HepG2 (cell line): Measurements from ENCODE around the gene BCKDHA. TPM values are rescaled to one million over a fixed set of nuclear protein-coding genes. Genes with fewer than 3 reads are reported as not detected.
A peak's percentile ranks its signal among the peaks of the same experiment; 100 is the strongest.

Experiments
- ATAC-seq: fragments of 200-7000 bp; cut with Tn5 transposase; 3 replicates; pipeline ENCODE4 v1.9.1; 2020; ENCODE audit warnings: mild to moderate bottlenecking, moderate library complexity
- BruUV-seq: library from RNA; stranded (reverse); fragments of 400-500 nt; replicated peaks from 2 replicates; lab custom pipeline; 2021; lab: Mats Ljungman, UMichigan
- CTCF ChIA-PET: fragments of 300-600 bp; formaldehyde crosslinking; extraction: SDS; loops from one replicate; lab custom pipeline; 2021; ENCODE audit warnings: low total read pairs, inconsistent platforms, low intra/inter-chr PET ratio; lab: Yijun Ruan, JAX
- POLR2A ChIA-PET: fragments of 350-600 bp; sonication (Branson Sonifier 250); formaldehyde crosslinking; loops from one replicate; lab custom pipeline; 2020; ENCODE audit warnings: antibody characterized with exemption, inconsistent platforms; lab: Yijun Ruan, JAX
- DNase-seq: peaks from one replicate; pipeline ENCODE4 v3.0.0-alpha.2; 2015; ENCODE audit warnings: low spot score
- FAIRE-seq: peaks from 3 replicates; lab custom pipeline; 2011; peaks lifted over from hg19 to GRCh38; lab: Jason Lieb, UNC
- H2AFZ ChIP-seq: one replicate; pipeline ENCODE4 v1.6.1; 2011; ENCODE audit warnings: low read length, inconsistent platforms
- H3K27ac ChIP-seq: fragments of 300-600 bp; 3 replicates; pipeline ENCODE4 v1.8.0; 2011; ENCODE audit warnings: mixed run types, mild to moderate bottlenecking, mixed read lengths, low read length, inconsistent platforms; ENCODE audit not compliant: insufficient read depth; ENCODE audit errors: extremely low read length
- H3K27me3 ChIP-seq, 2 experiments: fragments of 200-600 bp in 1 of 2; 2 replicates in 1 of 2; 3 replicates in 1 of 2; pipeline versions ENCODE4 v1.6.0 to v1.8.0; 2011; ENCODE audit warnings: low read length in 2 of 2, mild to moderate bottlenecking in 2 of 2, moderate library complexity in 2 of 2, inconsistent platforms in 1 of 2; ENCODE audit not compliant: insufficient read depth in 2 of 2, control insufficient read depth in 1 of 2
- H3K36me3 ChIP-seq, 2 experiments: fragments of 200-600 bp in 1 of 2; replicated peaks in 1 of 2; 2 replicates in 1 of 2; 3 replicates in 1 of 2; pipeline versions ENCODE4 v1.5.1 to v1.8.0; 2011; ENCODE audit warnings: low read length in 2 of 2, inconsistent platforms in 1 of 2; ENCODE audit not compliant: insufficient read depth in 2 of 2, control insufficient read depth in 1 of 2
- H3K4me1 ChIP-seq: 2 replicates; pipeline ENCODE4 v1.5.1; 2012; ENCODE audit warnings: low read length, inconsistent platforms; ENCODE audit not compliant: insufficient read depth
- H3K4me2 ChIP-seq: 2 replicates; pipeline ENCODE4 v1.6.0; 2011; ENCODE audit warnings: low read depth, low read length, inconsistent platforms
- H3K4me3 ChIP-seq, 3 experiments: fragments of 200-600 bp in 1 of 3; sonication (generic), shearing (Covaris generic) in 1 of 3; replicated peaks in 1 of 3; 2 replicates each; pipeline ENCODE4 v1.5.1; 2011 to 2016; ENCODE audit warnings: low read length in 3 of 3, inconsistent platforms in 2 of 3, low read depth in 2 of 3, mild to moderate bottlenecking in 2 of 3, control low read depth in 1 of 3, mixed read lengths in 1 of 3; ENCODE audit not compliant: insufficient read depth in 1 of 3
- H3K79me2 ChIP-seq: one replicate; pipeline ENCODE4 v1.6.1; 2011; ENCODE audit warnings: low read length, inconsistent platforms; ENCODE audit not compliant: insufficient read depth
- H3K9ac ChIP-seq: 2 replicates; pipeline ENCODE4 v1.6.0; 2011; ENCODE audit warnings: mild to moderate bottlenecking, low read depth, low read length, inconsistent platforms; ENCODE audit not compliant: insufficient read depth
- H3K9me3 ChIP-seq: 2 replicates; pipeline ENCODE4 v1.5.1; 2012; ENCODE audit warnings: mild to moderate bottlenecking, low read length
- H4K20me1 ChIP-seq: 2 replicates; pipeline ENCODE4 v1.6.0; 2011; ENCODE audit warnings: inconsistent platforms, mild to moderate bottlenecking, low read length, moderate library complexity; ENCODE audit not compliant: insufficient read depth
- BHLHE40 ChIP-seq: IDR thresholded peaks from 2 replicates; pipeline ENCODE4 v1.6.1; 2011; ENCODE audit warnings: low read length, improper control_type of control experiment
- CENPT ChIP-seq: sonication (generic); formaldehyde crosslinking; IDR thresholded peaks from 2 replicates; pipeline ENCODE4 v1.8.0; 2022; ENCODE audit warnings: low read depth, mild to moderate bottlenecking, moderate library complexity, missing genetic modification reagents
- IRF2 ChIP-seq: IDR thresholded peaks from 2 replicates; pipeline ENCODE4 v1.6.1; 2018; ENCODE audit warnings: missing genetic modification reagents, missing compliant biosample characterization
- MIER3 ChIP-seq: IDR thresholded peaks from 2 replicates; pipeline ENCODE4 v1.6.1; 2016; ENCODE audit warnings: missing compliant biosample characterization, borderline replicate concordance
- NR3C1 ChIP-seq: sonication (generic); formaldehyde crosslinking; IDR thresholded peaks from 2 replicates; pipeline ENCODE4 v1.4.0; 2020; ENCODE audit warnings: missing genetic modification reagents
- TAF1 ChIP-seq: sonication (generic); formaldehyde crosslinking; IDR thresholded peaks from 2 replicates; pipeline ENCODE4 v1.4.0; 2020; ENCODE audit warnings: missing genetic modification reagents
- TOE1 ChIP-seq: sonication (generic); formaldehyde crosslinking; IDR thresholded peaks from 2 replicates; pipeline ENCODE4 v1.4.0; 2020; ENCODE audit warnings: mild to moderate bottlenecking, missing genetic modification reagents
- ZFP90 ChIP-seq: sonication (generic); formaldehyde crosslinking; IDR thresholded peaks from 2 replicates; pipeline ENCODE4 v1.8.0; 2022; ENCODE audit warnings: missing genetic modification reagents, mild to moderate bottlenecking, inconsistent platforms, borderline replicate concordance
- ZFX ChIP-seq: sonication (generic); formaldehyde crosslinking; IDR thresholded peaks from 2 replicates; pipeline ENCODE4 v1.4.0; 2020; ENCODE audit warnings: mild to moderate bottlenecking, low read depth, missing genetic modification reagents, moderate library complexity
- ZNF138 ChIP-seq: sonication (generic); formaldehyde crosslinking; IDR thresholded peaks from 2 replicates; pipeline ENCODE4 v1.5.0; 2020; ENCODE audit warnings: mild to moderate bottlenecking, low read depth, missing genetic modification reagents
- ZNF639 ChIP-seq: conservative IDR thresholded peaks from 2 replicates; pipeline ENCODE4 v1.6.1; 2018; ENCODE audit warnings: missing genetic modification reagents
- WGBS: methylation state at CpG from one replicate; pipeline ENCODE4 v1.1.6; 2017; ENCODE audit warnings: low lambda C conversion rate; 5-methylcytosine and 5-hydroxymethylcytosine counted together
- in situ Hi-C: cut with HindIII; loops from 2 replicates; pipeline ENCODE4 v1.10.0; 2017; ENCODE audit warnings: low pct_unique_long_range_greater_than_20kb; ENCODE audit not compliant: extremely low pct_ligation_motif_present
- intact Hi-C: fragments of 100-400 bp; cut with micrococcal nuclease; formaldehyde crosslinking; loops from one replicate; pipeline ENCODE4 v1.10.0; 2022; ENCODE audit not compliant: unreplicated experiment
- polyA plus RNA-seq, 8 experiments: library from polyadenylated mRNA; depleted of rRNA in 3 of 8; stranded (reverse) in 7 of 8; unstranded in 1 of 8; fragments of >200 nt; fragmentation: Illumina TruSeq in 4 of 8; extraction: Trizol in 4 of 8; gene quantifications; 2 replicates each; pipeline versions ENCODE4 v1.2.1 to v1.2.3, GENCODE V29; 2011 to 2016; ENCODE audit warnings: low read depth in 4 of 8, missing spikeins in 1 of 8, mixed read lengths in 1 of 8; ENCODE audit not compliant: insufficient read depth in 1 of 8
- total RNA-seq, 5 experiments: library from RNA; depleted of rRNA; stranded (reverse); fragments of >200 nt; fragmentation: Illumina TruSeq; extraction: Trizol; gene quantifications; 2 replicates each; pipeline ENCODE4 v1.2.3, GENCODE V29; 2016; ENCODE audit warnings: low read depth in 1 of 5
- TF ChIP-seq, protein P1 (sequence below): IDR thresholded peaks from 2 replicates; pipeline ENCODE4 v1.6.1; 2016; ENCODE audit warnings: low read depth, borderline replicate concordance

The BCKDHA gene
- total and polyA plus RNA-seq, 2 of the 13 experiments (the other 11 are each of a cell fraction or from before 2014, with no cell fraction given): 11.8 to 31.5 TPM

DNA sequence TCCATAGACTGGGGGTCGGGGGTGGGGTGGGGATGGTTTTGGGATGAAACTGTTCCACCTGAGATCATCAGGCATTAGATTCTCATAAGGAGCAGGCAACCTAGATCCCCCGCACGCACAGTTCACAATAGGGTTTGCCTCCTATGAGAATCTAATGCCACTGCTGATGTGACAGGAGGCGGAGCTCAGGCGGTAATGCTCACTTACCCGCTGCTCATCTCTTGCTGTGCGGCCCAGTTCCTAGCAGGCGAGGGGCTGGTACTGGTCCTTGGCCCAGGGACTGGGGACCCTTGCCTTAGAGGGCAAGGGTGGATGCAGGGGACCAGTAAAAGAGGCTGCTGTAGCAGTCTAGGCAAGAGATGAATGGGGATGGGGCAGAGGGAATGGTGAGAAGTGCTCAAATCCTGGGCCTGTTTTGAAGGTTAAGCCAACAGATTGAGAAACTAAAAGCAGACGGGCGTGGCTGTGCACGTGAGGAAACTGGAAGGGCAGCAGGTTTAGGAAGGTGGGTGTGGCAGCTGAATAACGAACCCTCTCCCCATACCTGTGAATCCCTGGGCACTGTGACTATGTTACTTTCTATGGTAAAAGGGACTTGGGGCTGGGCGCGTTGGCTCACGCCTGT, 43.8 kb downstream of the BCKDHA start:
- no TSS peak for BruUV-seq
- Histone ChIP-seq H3K79me2 (peaks cover 3% of the 10 kb centered on the region), H2AFZ (no peak overlapping the region), H3K36me3 (peaks cover 0 to 3% of the 10 kb centered on the region in 2 experiments; a peak in 1 of 5 replicates), H3K4me3 (no peak overlapping the region), H3K27ac (no peak overlapping the region), H3K9me3 (no peaks in the 10 kb centered on the region), H3K4me2 (peak overlapping the region; percentile 39; the same call in 1 of the 2 replicates), H3K27me3 (no peaks in the 10 kb centered on the region), H3K4me1 (peaks cover 45% of the 10 kb centered on the region), H4K20me1 (no peaks in the 10 kb centered on the region), H3K9ac (no peak overlapping the region)
- no peak for DNase-seq
- WGBS: 37% methylated on average over 12 of the region's 15 CpGs
- no peak for ATAC-seq
- ChIA-PET POLR2A (no interaction called here), CTCF (no interaction called here)
- TF ChIP-seq BHLHE40 (peak; percentile 61), TAF1 (CRISPR knock-in tag) (no peak), TOE1 (CRISPR knock-in tag) (no peak), ZFP90 (CRISPR knock-in tag) (no peak)
- intact Hi-C loops (no loop called here), in situ Hi-C loops (loop anchor here (5.0 kb wide), 1 partner anchor 121 kb away; no protein-coding TSS in a partner anchor)
- no peak for FAIRE-seq

- in situ Hi-C loops: loop anchor here (5.0 kb wide), 1 partner anchor 120 kb away; no protein-coding TSS in a partner anchor
- intact Hi-C loops: no loop called here
- H3K27me3 ChIP-seq: no peaks in the 10 kb centered on the region
- H3K27ac ChIP-seq: no peak within 1 kb of the TSS
- FAIRE-seq (no peak), ATAC-seq (peak; percentile 36), DNase-seq (no peak)
- 14% methylated on average over 7 of the region's 7 CpGs for WGBS
- H3K79me2 ChIP-seq: peaks cover 3% of the 10 kb centered on the region
- H4K20me1 ChIP-seq: no peaks in the 10 kb centered on the region
- BruUV-seq: no TSS peak
- ChIA-PET CTCF (no interaction called here), POLR2A (no interaction called here)
- peaks cover 45% of the 10 kb centered on the region for H3K4me1 ChIP-seq
- peak within 1 kb of the TSS; percentile 46 to 66 (median 56) for H3K4me3 ChIP-seq
- H3K36me3 ChIP-seq: no peaks in the 10 kb centered on the region; a peak in 1 of 5 replicates
- peak within 1 kb of the TSS; percentile 53 for H3K9ac ChIP-seq
- H2AFZ ChIP-seq: peak within 1 kb of the TSS; percentile 85
- H3K9me3 ChIP-seq: no peaks in the 10 kb centered on the region
- H3K4me2 ChIP-seq: peak within 1 kb of the TSS; percentile 77
- TF ChIP-seq CENPT (CRISPR knock-in tag): no peak
- TF ChIP-seq, protein P1, sequence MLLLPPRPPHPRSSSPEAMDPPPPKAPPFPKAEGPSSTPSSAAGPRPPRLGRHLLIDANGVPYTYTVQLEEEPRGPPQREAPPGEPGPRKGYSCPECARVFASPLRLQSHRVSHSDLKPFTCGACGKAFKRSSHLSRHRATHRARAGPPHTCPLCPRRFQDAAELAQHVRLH (CRISPR knock-in tag): no peak
- no peak for TF ChIP-seq ZNF639 (CRISPR knock-in tag)
- no peak for TF ChIP-seq MIER3 (CRISPR knock-in tag)
- TF ChIP-seq NR3C1: no peak
- no peak for TF ChIP-seq IRF2 (CRISPR knock-in tag)
- peak; percentile 39; the same call in 1 of the 2 replicates for TF ChIP-seq ZFX (CRISPR knock-in tag)
- TF ChIP-seq ZNF138 (CRISPR knock-in tag): no peak
Observed at GRCh38 chr19:41442473-41443355, 45.1 kb downstream of the BCKDHA start, which contains the start of gene ERICH4. ERICH4 (plus strand) TSS chr19:41443156; CDS start chr19:41443170, 14 bp downstream.
